CD4-positive, alpha-beta T cell treated with Interleukin-21 for 1 hour (primary cell): ENCODE data around the gene CNTNAP2.

Experiments
- DNase-seq: peaks from one replicate; pipeline ENCODE4 v3.0.0-alpha.2; 2020

The CNTNAP2 gene

GRCh38 chr7:147298611-147299043 lies 1182.0 kb downstream of the CNTNAP2 start:
- no peak for DNase-seq

DNA sequence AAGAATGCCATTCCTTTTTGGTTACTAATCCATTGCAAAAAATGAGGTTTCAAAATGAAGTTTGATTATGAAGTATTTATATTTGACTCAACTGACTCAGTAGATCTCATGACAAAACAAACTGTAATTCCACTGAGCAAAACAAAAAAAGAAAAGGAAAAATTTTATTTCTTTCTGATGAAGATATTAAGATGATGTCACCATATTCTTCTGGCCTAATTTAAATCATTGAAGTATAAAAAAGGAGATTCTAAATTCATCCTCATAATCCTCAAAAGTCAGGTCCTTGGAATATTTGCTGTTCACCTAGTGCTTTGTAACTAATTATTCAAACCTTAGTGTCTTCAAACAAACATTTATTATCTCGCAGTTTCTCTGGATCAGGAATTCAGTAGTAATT lies 1183.7 kb downstream of the CNTNAP2 start:
- no peak for DNase-seq

- no peak for DNase-seq
Measured at GRCh38 chr7:147304376-147304775, 1187.8 kb downstream of the CNTNAP2 start.

DNA sequence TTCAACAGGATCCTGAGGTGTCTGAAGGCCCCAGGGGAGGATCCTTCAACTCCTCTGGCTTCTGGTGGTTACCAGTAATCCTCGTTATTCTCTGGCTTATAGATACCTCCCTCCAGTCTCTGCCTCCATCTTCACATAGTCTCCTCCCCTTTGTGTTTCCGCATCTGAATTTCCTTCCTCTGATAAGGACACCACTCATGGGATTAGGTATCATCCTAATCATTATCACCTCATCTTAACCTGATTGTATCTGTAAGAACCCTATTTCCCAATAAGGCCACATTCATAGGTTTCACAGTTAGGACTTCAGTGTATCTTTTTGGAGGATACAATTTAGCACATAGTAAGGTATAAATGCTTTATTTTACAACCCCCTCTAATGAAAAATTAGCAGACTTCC lies 1189.2 kb downstream of the CNTNAP2 start:
- no peak for DNase-seq

DNA sequence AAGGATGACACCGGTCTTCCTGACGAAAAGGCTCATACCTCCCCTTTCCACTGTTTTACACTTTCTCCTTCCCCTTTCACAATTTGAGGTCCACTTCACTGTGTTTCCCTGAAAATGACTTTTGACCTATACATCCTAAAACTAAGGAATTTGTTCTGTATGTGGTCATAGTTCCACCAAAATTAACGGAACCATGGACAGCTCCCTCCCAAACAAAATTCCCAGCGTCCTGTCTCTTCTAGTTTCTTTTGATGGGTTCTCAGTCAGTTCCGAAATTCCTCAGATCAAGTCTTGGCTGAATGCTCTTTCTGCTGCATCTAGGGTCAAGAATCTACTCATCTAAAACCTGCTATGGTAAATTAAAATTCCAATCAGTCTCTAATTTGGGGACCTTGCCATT lies 1191.9 kb downstream of the CNTNAP2 start:
- no peak for DNase-seq

- no peak for DNase-seq
Measured at GRCh38 chr7:147311336-147311735, 1194.7 kb downstream of the CNTNAP2 start.

- no peak for DNase-seq
Measured at GRCh38 chr7:147321504-147321903, 1204.9 kb downstream of the CNTNAP2 start.

- DNase-seq = no peak
Measured at GRCh38 chr7:147332988-147333387, 1216.4 kb downstream of the CNTNAP2 start.

DNA sequence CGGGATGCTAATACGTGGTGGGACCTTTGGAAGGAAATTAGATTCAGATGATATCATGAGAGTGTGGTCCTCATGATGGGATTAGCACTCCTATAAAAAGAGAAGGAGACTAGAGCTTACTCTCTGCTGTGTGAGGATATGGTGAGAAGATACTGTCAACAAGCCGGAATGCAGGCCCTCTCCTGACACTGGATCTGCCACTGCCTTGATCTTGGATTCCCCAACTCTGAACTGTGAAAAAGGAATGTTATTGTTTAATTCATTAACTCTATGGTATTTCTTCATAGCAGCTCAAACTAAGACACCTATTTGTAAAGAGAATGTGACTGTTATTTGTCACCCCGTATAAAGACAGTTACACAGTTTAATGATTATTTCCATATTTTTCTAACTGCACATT lies 1246.5 kb downstream of the CNTNAP2 start:
- DNase-seq = no peak

DNA sequence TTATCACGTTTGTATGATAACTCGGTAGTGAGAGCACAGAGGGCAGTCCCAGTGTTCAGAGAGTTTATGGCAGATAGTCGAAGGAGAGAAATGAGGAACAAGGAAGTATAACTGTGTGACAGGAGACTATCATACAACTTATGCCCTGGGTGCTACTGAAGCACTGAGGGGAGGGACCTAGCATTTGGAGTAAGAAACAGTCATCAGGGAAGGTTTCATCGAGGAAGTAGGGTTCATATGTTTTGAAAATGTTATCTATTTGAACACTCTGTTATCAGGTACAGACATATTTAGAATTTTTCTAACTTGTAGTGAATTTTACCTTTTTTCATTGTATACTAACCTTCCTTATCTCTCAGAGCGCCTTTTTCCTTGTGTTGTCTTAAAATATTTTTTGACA lies 1259.6 kb downstream of the CNTNAP2 start:
- no peak for DNase-seq

- no peak for DNase-seq
Measured at GRCh38 chr7:147380926-147381325, 1264.3 kb downstream of the CNTNAP2 start.

GRCh38 chr7:147394329-147394728 lies 1277.7 kb downstream of the CNTNAP2 start:
- DNase-seq = no peak

DNA sequence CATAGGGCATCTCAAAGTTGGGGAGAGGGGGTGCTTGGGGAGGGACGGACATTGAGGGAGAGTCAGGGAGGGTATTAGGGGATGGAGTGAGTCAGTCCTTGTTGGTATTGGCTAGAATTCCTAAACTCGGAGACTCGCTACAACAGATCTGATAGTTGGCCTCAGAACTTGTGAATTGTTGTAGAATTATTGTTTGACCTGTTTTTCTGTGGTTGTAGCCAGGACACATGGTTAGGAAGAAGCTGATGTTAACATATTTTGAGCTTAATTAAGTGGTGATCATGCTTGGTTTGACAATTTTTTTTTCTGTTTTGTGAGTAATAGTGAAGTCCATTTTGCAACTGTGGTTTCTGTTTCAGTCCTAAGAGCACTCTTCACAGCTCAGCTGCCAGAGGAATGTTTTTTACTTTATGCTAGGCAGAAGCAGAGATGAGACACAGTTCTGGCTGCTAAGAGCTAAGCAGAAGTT lies 1283.7 kb downstream of the CNTNAP2 start:
- DNase-seq = no peak

DNA sequence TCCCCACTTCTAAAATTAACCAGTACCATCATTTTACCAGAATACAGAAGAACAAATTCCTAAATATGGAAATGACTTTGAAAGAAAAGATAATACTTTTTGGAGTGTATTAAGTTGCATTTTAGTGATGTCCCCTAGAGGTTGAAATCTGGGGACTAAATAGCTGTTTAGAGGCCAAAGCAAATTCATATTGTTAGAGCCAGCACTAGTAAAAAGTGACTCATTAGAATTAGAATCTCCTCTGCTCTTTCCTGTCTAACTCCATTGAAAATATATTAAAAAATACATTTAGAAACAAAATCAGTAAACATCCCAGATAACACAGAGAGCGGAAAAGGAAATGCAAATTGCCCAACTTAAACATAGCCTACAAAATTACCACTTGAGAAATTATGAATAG lies 1284.3 kb downstream of the CNTNAP2 start:
- no peak for DNase-seq

DNA sequence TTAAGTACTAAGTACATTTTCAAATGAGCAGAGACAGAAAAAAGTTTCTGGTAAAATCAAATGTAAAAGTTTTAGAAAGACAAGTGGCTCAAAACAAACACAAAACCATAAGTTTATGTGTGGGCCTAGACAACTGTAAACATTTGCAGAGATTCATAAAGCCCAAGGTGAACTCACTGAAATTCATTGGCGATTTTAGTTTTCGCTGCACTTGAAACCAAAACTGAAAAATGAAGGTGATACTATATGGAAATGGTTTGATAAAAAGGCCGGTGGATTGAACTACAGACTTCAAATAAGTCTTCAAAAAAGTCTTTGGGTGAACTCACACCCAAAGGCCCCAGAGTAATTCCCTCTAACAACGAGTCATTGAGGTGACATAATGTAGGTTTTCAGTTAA lies 1289.0 kb downstream of the CNTNAP2 start:
- DNase-seq = no peak

DNA sequence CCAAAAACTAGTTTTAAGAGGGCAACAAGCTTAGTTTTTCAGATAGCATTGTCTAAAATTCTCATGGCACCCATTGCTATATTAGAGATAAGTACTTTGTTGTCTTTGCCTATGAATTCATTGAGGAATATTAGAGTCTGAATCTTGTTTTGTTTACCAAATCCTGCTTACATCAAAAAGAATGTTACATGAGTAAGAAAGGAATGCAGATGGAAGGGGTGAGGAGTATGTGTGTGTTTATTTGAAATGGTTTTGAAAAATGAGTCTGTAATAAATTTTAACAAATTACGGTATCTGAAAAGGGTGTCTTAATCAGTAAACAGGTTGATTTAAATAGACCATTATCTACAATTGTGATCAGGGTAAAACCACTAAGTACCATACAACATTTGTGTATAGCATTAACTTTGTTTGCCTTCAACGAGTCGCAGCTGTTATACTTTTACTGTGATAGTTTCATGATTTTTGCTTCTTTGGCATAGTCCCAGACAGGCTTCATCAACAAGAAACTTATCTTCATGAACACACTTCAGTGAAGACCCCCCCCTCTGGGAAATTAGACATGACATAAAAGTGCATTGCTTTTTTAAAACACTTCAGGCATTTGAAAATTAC lies 1290.0 kb downstream of the CNTNAP2 start:
- DNase-seq = no peak

GRCh38 chr7:147411096-147411495 lies 1294.5 kb downstream of the CNTNAP2 start:
- no peak for DNase-seq

GRCh38 chr7:147412109-147412508 lies 1295.5 kb downstream of the CNTNAP2 start:
- no peak for DNase-seq

DNA sequence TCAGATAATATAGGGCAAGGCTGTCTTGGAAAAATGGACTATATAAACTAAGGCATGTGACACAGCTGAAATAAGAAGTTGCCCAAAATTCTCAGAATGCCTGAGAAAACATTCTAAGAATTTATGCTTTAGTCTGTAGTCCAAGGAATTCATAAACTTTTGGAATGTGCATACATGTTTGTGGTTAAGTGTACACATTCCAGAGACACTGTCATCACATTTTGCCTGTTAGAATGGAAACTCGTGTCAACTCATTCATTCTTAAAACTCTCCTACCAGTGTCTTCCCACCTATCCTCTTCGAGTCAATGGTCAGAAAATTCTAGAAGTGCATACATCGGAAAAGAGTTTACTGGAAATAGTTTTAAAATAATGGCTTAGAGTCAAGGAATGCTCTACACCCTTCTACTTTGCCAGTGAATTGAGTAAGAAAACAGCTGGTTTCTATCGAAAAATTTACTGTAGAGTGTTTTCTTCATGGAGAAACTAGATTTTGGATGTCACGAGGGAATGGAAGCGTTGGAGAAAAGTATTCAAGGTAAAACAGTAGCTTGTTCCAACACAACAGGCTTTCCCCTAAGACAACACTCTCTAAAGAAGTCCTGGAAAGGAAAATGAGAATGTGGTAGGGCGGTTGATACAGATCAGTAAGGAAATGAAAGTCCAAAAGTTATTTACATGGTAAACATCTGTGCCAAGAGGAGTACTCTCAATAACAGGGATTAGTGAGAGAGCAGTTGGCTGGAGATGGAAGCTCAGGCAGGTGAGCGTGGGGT lies 1296.4 kb downstream of the CNTNAP2 start:
- DNase-seq = no peak

- no peak for DNase-seq
Measured at GRCh38 chr7:147413557-147413870, 1296.9 kb downstream of the CNTNAP2 start.

- DNase-seq = no peak
Measured at GRCh38 chr7:147415991-147416390, 1299.4 kb downstream of the CNTNAP2 start.

DNA sequence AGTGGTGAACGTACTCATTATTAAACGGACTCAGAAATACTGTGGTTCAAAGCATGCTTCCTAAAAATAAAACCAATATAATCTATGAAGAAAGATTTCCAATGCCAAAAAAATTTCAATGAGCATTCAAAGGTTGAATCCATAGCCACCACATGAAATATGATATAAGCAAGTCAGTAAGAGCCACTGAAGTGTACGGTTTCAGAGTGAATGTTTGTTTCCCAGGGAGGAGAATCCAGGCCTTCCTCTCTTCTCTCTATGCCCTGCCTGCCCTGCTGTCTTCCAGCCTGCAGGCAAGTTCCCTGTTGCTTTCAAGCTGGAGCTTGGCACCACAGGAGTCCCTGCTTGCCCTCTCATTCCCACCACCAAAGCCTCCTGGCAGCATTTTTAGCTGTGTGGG lies 1302.4 kb downstream of the CNTNAP2 start:
- no peak for DNase-seq

GRCh38 chr7:147423875-147424274 lies 1307.3 kb downstream of the CNTNAP2 start:
- DNase-seq = no peak

- no peak for DNase-seq
Measured at GRCh38 chr7:147428075-147428474, 1311.5 kb downstream of the CNTNAP2 start.

- DNase-seq = no peak
Measured at GRCh38 chr7:147429961-147430360, 1313.4 kb downstream of the CNTNAP2 start.
